ENCODE results near the gene DHX35. TPM values are rescaled to one million over a fixed set of nuclear protein-coding genes. Genes with fewer than 3 reads are reported as not detected.
A peak's percentile ranks its signal among the peaks of the same experiment; 100 is the strongest.

Gene DHX35
- total and polyA plus RNA-seq, 8 donors = 2.2 to 6.8 (median 3.3) TPM

DNA sequence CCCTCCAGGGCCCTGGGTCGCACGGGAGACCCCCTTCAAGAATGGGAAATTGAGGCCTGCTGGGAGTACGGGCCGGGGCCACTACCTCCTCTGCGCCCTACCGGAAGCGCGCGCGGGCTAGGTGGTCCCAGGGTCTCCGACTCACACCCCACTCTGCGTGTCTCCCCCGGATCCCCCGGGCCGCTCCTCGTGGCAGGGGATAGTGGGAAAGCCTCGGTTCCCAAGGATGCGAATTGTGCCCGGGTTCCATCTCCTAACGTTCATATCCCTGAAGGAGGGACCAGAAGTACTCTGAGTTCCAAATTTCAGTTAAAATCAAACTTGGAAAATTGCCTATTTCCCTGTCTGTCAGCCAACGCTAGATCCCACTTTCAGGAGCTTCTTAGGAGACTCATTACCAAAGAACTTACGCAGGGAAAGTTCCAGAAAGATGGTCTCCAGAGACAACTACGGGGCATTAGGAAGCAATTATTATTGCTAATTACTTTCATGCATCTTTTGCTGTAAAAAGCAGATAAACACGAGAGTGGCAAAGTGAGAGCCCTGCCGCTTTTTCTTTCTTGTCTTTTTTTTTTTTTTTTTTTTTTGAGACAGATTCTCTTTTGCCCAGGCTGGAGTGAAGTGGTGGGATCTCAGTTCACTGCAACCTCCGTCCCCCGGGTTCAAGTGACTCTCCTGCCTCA, 35.1 kb upstream of the DHX35 start:
- Histone ChIP-seq H3K27me3 (no peaks in the 10 kb centered on the region), H3K4me3 (peak overlapping the region; percentile 47 to 69 (median 56)), H3K4me1 (peaks cover 6 to 9% (median 6%) of the 10 kb centered on the region in 3 donors), H3K27ac (no peak overlapping the region), H3K9me3 (no peaks in the 10 kb centered on the region), H3K36me3 (no peaks in the 10 kb centered on the region)
- FAIRE-seq = no peak
- intact Hi-C loops (cut with DNase I) = no loop called here
- DNase-seq = no peak
- TF ChIP-seq, protein P1, sequence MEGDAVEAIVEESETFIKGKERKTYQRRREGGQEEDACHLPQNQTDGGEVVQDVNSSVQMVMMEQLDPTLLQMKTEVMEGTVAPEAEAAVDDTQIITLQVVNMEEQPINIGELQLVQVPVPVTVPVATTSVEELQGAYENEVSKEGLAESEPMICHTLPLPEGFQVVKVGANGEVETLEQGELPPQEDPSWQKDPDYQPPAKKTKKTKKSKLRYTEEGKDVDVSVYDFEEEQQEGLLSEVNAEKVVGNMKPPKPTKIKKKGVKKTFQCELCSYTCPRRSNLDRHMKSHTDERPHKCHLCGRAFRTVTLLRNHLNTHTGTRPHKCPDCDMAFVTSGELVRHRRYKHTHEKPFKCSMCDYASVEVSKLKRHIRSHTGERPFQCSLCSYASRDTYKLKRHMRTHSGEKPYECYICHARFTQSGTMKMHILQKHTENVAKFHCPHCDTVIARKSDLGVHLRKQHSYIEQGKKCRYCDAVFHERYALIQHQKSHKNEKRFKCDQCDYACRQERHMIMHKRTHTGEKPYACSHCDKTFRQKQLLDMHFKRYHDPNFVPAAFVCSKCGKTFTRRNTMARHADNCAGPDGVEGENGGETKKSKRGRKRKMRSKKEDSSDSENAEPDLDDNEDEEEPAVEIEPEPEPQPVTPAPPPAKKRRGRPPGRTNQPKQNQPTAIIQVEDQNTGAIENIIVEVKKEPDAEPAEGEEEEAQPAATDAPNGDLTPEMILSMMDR (IDR thresholded peaks at IDR 0.05) = no peak
- no peak for ATAC-seq
- 12 to 13% methylated on average over 27 of the region's 27 CpGs for WGBS, 2 donors

DNA sequence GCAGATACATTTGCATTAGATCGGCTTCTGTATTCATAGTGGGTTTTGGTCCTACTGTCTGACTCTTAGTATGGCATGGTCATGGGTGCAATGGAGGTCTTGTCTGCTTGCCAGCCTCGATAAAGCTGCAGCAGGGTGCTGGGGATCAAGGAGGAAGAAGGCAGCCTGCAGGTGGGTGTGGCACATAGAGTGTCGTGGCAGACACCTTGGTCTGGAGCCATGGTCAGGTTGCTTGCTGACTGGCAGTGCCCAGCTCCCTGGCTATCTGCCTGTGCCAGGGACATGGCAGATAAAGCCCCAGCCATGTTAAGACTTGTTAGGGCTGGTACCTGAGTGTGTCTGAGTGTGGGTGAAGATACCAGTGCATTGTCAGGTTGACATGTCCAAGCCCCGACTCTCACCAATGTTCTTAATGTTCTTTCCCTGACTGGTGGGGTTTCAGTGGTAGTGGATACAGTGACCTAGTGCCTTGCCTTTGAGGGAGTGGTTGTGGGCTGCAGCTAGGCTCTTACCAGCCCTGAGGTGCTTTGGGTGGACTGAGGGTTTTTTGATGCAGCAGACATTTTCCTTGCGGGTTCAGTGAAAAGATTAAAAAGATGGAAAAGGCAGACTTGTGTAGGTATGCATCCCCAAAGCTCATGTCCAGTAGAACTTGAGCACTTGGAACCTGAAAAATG, 34.1 kb upstream of the DHX35 start:
- WGBS, 2 donors = 66 to 71% methylated on average over 5 of the region's 5 CpGs
- Histone ChIP-seq H3K27me3 (no peaks in the 10 kb centered on the region), H3K27ac (no peak overlapping the region), H3K4me3 (no peak overlapping the region), H3K36me3 (no peaks in the 10 kb centered on the region), H3K9me3 (no peaks in the 10 kb centered on the region), H3K4me1 (peaks cover 6 to 9% (median 6%) of the 10 kb centered on the region in 3 donors)
- intact Hi-C loops (cut with DNase I) = no loop called here
- ATAC-seq (no peak), DNase-seq (no peak), FAIRE-seq (no peak)
- TF ChIP-seq, protein P1 (IDR thresholded peaks at IDR 0.05) = no peak

DNA sequence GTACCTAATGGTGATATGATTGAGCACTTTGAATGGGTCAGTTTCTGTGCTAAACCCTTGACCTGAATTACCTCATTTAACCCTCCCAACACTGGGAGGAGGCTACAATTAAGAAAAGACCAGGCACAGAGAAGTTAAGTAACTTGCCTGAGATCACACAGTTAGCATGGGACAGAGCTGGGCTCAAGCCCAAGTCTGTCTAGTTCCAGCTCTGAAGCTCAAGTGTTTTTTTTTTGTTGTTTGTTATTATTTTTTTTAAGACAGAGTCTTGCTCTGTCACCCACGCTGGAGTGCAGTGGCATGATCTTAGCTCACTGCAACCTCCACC, 31.9 kb upstream of the DHX35 start:
- intact Hi-C loops (cut with DNase I) = no loop called here
- DNase-seq = no peak
- Histone ChIP-seq H3K27ac (no peak overlapping the region), H3K4me3 (no peak overlapping the region), H3K27me3 (no peaks in the 10 kb centered on the region), H3K9me3 (no peaks in the 10 kb centered on the region), H3K36me3 (no peaks in the 10 kb centered on the region), H3K4me1 (peaks cover 6 to 9% (median 6%) of the 10 kb centered on the region in 3 donors)
- WGBS, 2 donors = 81 to 95% methylated on average over 1 of the region's 1 CpG
- TF ChIP-seq, protein P1 (IDR thresholded peaks at IDR 0.05) = no peak
- no peak for FAIRE-seq
- no peak for ATAC-seq

DNA sequence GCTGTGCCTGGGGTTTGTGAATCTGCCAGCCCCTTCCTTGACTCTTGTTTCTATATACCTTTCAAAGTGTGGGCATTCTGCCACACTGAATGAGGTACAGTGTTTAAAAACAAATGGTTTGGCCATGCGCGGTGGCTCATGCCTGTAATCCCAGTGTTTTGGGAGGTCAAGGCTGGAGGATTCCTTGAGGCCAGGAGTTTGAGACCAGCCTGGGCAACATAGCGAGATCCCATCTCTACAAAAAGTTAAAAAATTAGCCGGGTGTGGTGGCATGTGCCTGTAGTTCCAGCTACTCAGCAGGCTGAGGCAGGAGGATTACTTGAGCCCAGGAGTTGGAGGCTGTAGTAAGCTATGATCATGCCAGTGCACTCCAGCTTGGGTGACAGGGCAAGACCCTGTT, 30.2 kb upstream of the DHX35 start:
- no peak for DNase-seq

More for the DNA sequence above, 30.2 kb upstream of the DHX35 start:
- Histone ChIP-seq H3K27ac (no peak overlapping the region), H3K4me3 (no peak overlapping the region), H3K9me3 (no peaks in the 10 kb centered on the region), H3K36me3 (no peaks in the 10 kb centered on the region), H3K4me1 (peaks cover under 1 to 2% (median under 1%) of the 10 kb centered on the region in 3 donors), H3K27me3 (no peaks in the 10 kb centered on the region)
- intact Hi-C loops (cut with DNase I) = no loop called here
- TF ChIP-seq, protein P1 (IDR thresholded peaks at IDR 0.05) = no peak
- ATAC-seq (no peak), FAIRE-seq (no peak)
- 93 to 95% methylated on average over 4 of the region's 4 CpGs for WGBS, 2 donors
